ENCODE results near the gene RPL7L1. TPM values are rescaled to one million over a fixed set of nuclear protein-coding genes. Genes with fewer than 3 reads are reported as not detected.
A peak's percentile ranks its signal among the peaks of the same experiment; 100 is the strongest.
"Not testable (repeated sequence)": the region's sequence is repeated elsewhere in the genome, so short reads cannot be mapped to it uniquely, and the experiment has no call there.

The RPL7L1 gene
- total RNA-seq, 1 donor from 2014 or later = 44.5 TPM

DNA sequence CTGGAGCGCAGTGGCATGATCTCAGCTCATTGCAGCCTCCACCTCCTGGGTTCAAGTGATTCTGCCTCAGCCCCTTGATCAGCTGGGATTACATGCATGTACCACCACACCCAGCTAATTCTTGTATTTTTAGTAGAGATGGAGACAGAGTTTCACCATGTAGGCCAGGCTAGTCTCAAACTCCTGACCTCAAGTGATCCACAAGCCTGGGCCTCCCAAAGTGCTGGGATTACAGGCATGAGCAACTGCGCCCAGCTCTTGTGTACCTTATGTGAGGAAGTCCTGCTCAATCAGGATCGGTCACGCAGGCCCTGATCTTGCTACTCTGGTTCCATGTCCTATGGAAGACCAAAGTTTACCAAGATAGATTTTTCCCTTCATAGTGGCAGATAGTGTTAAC lies 8.8 kb downstream of the RPL7L1 start:
- intact Hi-C loops (cut with DNase I) = loop anchor here (10.0 kb wide), 1 partner anchor 1103 kb away; the partner anchor contains the start of genes PRICKLE4 and TOMM6
- DNase-seq (ENCODE audit: missing footprints); ATAC-seq: not testable (repeated sequence)

DNA sequence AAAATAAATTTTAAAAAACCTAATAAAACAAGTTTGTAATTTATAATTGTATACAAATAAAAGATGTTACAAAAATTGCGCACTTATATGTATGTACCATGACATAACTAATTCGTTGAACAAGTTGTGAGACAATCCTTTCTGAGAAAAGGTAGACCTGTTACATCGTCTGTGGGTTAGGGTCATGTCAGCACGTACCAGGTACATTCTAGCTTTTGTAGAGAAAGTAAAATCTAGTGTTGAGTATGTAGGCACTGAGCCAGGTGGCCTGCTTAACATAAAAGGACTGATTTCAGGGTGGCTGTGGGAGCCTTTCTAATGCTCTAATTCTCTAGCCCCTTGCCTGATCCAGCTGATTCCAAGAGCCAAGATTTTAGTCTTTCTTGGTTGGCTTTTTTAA lies 10.4 kb downstream of the RPL7L1 start:
- no peak for DNase-seq (ENCODE audit: missing footprints)
- intact Hi-C loops (cut with DNase I) = loop anchor here (5.0 to 10.0 kb wide), 2 partner anchors 228 to 1105 kb away; partner anchors contain the start of genes PRICKLE4 and TOMM6

DNA sequence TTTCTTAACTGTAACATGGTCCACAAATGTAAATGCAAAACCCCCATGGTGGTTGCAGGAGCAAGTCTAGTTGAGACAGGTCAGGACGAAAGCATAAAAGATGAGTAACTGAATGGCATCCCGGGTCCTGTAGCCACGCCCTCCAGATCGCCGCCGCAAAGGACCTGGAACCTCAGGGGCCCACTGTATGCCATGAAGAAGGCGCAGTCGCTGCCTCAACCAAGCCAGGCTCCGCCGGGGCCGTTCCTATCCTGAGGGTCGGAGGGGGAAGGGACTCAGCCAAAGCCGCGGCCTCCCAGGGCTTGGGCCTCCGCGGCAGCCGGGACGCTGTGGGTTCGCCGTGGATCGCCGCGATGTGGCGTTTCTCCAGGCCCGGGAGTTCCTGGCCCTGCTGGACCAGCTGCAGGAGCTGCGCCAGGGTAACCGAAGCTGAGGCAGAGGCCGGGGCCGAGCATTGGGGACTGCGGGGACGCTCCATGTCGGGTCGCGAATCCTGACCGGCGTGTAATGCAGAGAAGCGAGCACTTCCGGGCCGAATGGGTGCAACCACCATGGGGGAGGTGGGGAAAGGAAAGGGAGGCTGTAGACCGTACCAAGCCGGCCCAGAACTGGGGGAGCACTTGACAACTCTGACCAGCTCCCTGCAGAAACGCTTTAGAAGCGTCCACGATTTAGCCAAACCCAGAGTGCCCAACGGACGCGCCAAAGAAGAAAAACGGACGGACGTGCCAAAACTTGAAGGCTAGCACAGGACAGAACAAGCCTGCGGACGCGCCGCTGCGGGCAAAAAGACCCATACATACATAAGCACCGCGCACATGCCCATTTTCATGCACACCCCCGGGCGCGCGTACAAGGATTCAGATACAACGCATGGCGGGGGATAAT lies 11.1 kb downstream of the RPL7L1 start:
- DNase-seq (ENCODE audit: missing footprints) (peak; percentile 94), ATAC-seq (peak; percentile 99)
- intact Hi-C loops (cut with DNase I) = loop anchor here (5.0 kb wide), 1 partner anchor 228 kb away; no protein-coding TSS in a partner anchor

More for the DNA sequence above, 10.4 kb downstream of the RPL7L1 start:
- ATAC-seq = no peak

DNA sequence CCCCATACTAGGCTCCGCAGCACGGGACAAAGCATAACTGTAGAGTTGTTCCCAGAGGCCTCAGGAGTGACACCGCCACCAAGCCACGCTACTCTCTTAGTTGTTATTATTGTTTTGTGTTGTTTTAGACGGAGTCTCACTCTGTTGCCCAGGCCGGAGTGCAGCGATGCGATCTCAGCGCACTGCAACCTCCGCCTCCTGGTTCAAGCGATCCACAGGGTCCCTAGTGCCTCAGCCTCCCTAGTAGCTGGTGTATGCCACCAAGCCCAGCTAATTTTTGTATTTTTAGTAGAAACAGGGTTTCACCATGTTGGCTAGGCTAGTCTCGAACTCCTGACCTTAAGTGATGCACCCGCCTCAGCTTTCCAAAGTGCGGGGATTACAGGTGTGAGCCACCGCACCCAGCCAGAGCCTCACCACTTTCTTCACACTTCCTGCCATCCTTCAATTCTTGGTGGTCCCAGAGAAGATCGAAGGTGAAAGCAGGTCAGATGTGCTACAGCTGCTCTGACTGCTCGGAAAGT lies 11.8 kb downstream of the RPL7L1 start:
- intact Hi-C loops (cut with DNase I) = loop anchor here (5.0 kb wide), 1 partner anchor 229 kb away; no protein-coding TSS in a partner anchor
- no peak for DNase-seq (ENCODE audit: missing footprints)
- ATAC-seq = peak; percentile 7

DNA sequence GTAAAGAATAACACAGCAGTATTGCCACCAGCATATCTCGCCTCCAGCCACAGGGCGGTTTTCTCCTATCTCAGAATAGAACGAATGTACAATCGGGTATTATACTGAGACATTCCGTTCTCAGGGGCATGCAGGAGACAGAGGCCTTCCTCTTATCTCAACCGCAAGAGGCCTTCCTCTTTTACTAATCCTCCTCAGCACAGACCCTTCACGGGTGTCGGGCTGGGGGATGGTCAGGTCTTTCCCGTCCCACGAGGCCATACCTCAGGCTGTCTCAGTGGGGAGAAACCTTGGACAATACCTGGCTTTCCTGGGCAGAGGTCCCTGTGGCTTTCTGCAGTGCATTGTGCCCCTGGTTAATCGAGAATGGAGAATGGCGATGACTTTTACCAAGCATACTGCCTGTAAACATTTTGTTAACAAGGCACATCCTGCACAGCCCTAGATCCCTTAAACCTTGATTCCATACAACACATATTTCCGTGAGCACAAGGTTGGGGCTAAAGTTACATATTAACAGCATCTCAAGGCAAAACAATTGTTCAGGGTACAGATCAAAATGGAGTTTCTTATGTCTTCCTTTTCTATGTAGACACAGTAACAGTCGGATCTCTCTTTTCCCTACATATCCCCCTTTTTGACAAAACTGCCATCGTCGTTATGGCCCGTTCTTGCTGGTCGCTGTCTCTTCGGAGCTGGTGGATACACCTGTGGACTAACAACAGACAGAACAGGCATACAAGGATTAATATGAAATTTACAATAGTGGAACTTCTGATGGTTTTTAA lies 14.8 kb downstream of the RPL7L1 start:
- intact Hi-C loops (cut with DNase I) = loop anchor here (5.0 kb wide), 1 partner anchor 232 kb away; no protein-coding TSS in a partner anchor
- DNase-seq (ENCODE audit: missing footprints); ATAC-seq: not testable (repeated sequence)

DNA sequence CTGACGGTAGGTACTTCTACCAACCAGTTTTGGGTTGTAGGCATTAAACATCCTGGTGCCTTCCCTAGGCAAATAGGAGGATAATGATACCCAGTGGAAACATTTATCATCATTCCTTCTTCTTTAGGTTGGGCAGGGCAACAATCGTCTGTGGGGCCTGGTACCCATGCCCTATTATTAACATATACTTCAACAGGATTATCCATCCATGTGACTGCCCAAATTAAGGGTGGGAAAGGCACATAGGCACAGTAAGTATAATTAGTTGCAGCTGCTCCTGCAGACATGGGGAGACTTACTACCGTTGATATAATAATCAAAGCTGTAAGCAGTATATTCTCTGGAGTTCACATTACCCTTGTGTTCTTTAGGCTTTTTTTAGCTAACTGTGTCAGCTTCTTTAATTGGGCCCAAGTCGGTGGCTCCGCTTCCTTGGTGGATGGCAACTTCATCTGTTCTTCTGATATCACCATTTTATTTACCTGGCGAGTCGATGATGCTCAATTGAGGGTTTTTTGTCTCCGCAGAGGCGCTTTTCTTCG lies 16.8 kb downstream of the RPL7L1 start:
- ATAC-seq (no peak), DNase-seq (ENCODE audit: missing footprints) (no peak)
- intact Hi-C loops (cut with DNase I) = loop anchor here (5.0 kb wide), 1 partner anchor 169 kb away; no protein-coding TSS in a partner anchor

DNA sequence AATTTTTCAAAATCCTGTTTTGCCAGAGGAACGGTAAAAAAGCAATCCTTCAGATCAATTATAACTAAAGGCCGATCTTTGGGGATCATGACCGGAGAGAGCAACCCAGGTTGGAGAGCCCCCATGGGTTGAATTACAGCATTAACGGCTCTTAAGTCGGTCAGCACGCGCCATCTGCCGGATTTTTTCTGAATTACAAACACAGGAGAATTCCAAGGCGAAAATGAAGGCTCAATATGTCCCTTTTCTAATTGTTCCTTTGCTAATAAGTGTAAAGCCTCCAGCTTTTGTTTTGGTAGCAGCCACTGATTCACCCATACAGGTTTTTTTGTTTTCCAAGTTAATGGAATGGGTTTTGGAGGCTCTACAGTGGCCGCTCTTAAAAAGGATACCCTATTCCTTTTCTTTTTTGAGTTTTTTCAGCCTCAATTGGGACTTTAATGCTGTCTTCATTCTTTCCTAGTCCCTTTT lies 19.5 kb downstream of the RPL7L1 start:
- DNase-seq (ENCODE audit: missing footprints) (peak; percentile 79), ATAC-seq (no peak)
- intact Hi-C loops (cut with DNase I) = loop anchor here (5.0 kb wide), 1 partner anchor 172 kb away; no protein-coding TSS in a partner anchor

DNA sequence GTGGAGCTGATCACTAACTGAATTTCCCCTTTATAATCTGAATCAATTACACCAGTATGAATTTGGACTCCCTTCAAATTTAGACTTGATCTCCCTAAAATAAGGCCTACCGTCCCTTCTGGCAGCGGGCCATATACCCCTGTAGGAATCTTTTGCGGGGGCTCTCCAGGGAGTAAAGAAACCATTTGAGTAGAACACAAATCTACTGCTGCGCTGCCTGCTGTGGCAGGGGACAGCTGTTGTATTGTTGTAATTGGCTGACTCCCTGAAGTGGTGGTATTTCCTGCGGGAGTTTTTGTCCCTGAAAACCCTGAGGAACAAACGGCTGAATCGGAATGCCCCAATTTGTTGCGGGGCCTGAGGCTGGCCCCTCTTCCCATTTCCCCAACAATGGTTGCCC lies 20.5 kb downstream of the RPL7L1 start:
- ATAC-seq = no peak
- DNase-seq (ENCODE audit: missing footprints) = no peak
- intact Hi-C loops (cut with DNase I) = loop anchor here (5.0 kb wide), 4 partner anchors 82 to 227 kb away; partner anchors contain the start of genes KLC4, MRPL2 and PPP2R5D

DNA sequence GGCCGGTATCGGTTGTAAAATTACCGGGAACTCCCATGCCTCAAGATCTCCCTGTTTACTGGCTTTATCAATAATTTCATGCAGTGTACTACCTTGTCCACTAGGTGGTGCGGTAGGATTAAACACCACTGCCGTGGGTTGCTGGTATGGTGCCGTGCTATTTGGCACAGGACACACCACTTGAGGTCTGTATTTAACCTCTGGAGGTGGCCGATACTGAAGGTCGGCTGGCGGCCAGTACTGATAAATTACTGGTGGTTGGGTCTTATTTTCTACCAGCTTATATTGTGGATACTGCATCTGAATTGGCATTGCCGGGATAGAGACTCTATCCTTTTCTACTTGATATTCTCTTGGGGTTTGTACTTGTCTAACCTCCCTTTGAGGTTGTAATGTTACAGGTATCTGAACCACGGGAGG lies 22.1 kb downstream of the RPL7L1 start:
- DNase-seq (ENCODE audit: missing footprints) (peak; percentile 89), ATAC-seq (peak; percentile 97)
- intact Hi-C loops (cut with DNase I) = loop anchor here (1.0 to 5.0 kb wide), 4 partner anchors 81 to 242 kb away; partner anchors contain the start of genes KLC4, MRPL2 and PPP2R5D

DNA sequence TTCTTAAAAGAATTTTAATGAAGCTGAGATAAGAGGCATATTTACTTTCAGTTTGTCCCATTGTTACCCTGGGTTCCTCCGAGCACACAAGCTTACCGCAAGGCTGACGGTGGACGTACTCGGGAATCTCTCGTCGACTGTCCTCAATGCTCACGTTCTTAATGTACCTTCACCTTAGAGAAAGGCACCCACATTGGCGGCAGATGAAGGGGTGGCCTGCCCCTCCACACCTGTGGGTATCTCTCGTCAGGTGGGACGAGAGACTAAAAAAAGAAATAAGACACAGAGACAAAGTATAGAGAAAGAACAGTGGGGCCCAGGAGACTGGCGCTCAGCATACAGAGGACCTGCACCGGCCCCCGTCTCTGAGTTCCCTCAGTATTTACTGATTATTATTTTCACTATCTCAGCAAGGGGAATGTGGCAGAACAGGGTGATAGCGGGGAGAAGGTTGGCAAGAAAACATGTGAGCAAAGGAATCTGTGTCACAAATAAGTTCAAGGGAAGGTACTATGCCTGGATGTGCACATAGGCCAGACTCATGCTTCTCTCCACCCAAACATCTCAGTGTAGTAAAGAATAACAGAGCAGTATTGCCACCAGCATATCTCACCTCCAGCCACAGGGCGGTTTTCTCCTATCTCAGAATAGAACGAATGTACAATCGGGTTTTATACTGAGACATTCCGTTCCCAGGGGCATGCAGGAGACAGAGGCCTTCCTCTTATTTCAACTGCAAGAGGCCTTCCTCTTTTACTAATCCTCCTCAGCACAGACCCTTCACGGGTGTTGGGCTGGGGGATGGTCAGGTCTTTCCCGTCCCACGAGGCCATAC lies 23.2 kb downstream of the RPL7L1 start:
- intact Hi-C loops (cut with DNase I) = loop anchor here (5.0 kb wide), 3 partner anchors 80 to 225 kb away; partner anchors contain the start of genes KLC4, MRPL2 and PPP2R5D
- ATAC-seq; DNase-seq (ENCODE audit: missing footprints): not testable (repeated sequence)

DNA sequence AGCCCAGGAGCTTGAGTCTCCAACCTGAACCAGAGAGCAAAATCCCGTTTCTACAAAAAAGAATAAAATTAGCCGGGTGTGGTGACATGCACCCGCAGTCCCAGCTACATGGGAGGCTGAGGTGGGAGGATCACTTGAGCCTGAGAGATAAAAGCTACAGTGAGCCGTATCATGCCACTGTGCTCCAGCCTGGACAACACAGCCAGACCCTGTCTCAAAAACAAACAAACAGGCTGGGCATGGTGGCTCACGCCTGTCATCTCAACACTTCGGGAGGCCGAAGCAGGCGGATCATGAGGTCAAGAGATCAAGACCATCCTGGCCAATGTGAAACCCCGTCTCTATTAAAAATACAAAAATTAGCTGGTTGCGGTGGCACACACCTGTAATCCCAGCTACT lies 25.1 kb downstream of the RPL7L1 start:
- intact Hi-C loops (cut with DNase I) = loop anchor here (5.0 kb wide), 3 partner anchors 78 to 223 kb away; partner anchors contain the start of genes KLC4, MRPL2 and PPP2R5D
- DNase-seq (ENCODE audit: missing footprints) = no peak
- no peak for ATAC-seq

DNA sequence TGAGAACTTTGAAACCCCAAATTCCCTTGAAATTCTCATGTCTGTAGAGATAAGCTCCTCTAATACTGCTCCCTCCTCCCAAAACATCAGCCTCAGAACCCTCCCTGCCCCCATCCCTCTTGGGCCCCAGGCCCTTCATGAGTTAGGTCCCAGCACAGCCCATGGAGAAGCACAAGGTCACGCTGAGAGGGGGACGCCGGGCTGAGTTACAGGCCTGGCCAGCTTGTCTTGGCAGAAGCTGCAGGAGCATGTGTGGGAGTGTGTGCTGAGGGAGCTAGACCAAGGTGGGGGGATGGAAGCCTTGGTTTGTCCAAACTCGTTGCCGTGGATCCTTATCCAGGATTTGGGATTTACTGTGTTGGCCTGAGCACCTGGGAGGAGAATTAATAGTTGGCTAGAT lies 27.9 kb downstream of the RPL7L1 start:
- DNase-seq (ENCODE audit: missing footprints) (no peak), ATAC-seq (peak; percentile 71)
- intact Hi-C loops (cut with DNase I) = no loop called here

DNA sequence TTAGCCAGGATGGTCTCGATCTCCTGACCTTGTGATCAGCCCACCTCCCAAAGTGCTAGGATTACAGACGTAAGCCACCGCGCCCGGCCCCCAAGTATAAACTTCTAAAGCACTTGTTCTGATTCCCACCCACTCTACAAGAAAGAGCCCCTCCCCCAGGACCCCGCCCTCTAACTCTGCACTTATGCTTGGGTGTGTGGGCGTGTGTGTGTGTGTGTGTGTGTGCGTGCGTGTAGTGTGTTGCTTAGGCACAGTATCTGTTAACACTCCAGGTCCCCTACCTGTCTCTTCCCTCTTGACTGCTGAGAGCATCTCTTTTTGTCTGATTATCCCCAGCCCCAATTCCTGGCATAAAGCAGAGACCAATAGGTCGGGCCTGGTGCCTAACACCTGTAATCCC lies 30.4 kb downstream of the RPL7L1 start:
- intact Hi-C loops (cut with DNase I) = no loop called here
- no peak for DNase-seq (ENCODE audit: missing footprints)
- no peak for ATAC-seq

DNA sequence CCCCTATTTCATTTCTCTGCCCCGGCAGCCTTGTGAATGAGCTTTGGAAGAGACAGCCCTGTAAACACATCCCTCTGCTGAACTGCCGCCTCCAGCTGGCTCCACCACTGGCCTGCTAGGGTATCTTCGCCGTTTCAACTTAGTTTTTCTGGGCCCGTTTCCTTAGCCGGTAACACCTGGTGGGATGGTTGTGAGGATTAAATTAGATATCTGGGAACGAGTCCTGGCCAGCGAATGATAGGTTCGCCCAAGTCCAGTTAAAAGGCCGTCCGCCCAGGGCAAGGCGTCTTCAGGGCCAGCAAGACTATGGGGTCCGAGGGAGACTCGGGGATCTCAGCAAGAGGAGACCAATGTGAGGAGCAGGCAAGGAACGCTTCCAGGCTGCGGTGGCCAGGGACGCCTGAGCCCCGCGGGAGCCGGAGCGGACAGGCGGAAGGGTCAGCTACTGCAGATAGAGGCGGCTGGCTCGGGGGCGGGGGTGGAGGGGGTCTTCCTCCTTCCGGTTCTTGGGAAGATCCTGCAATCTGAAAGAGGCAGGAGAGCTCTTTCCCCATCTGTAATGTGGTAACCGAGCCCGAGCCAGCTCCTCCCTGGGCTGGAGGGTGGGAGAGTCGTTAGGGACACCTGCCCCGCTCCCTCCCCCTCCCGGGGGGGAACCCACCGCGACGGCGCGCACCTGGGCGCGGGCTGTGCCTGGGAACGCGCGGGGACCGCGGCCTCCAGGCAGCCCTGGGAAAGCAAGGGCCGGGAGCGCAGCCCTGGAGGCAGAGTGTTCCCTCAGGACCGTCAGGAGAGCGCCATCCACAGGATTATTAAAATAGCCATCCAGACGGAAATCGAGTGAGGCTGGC lies 32.0 kb downstream of the RPL7L1 start:
- no peak for ATAC-seq
- DNase-seq (ENCODE audit: missing footprints) = no peak
- intact Hi-C loops (cut with DNase I) = no loop called here

DNA sequence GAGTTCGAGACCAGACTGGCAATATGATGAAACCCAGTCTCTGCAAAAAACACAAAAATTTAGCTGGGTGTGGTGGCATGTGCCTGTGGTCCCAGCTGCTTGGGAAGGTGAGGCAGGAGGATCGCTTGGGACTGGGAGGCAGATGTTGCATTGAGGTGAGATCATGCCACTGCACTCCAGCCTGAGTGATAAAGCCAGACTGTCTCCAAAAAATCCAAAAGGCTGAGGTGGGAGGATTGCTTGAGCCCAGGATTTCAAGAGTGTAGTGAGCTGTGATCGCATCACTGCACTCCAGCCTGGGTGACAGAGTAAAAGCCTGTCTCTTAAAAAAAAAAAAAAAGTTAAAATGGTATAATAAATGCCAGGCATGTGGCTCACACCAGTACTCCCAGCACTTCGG lies 35.1 kb downstream of the RPL7L1 start:
- ATAC-seq = no peak
- intact Hi-C loops (cut with DNase I) = no loop called here
- no peak for DNase-seq (ENCODE audit: missing footprints)

DNA sequence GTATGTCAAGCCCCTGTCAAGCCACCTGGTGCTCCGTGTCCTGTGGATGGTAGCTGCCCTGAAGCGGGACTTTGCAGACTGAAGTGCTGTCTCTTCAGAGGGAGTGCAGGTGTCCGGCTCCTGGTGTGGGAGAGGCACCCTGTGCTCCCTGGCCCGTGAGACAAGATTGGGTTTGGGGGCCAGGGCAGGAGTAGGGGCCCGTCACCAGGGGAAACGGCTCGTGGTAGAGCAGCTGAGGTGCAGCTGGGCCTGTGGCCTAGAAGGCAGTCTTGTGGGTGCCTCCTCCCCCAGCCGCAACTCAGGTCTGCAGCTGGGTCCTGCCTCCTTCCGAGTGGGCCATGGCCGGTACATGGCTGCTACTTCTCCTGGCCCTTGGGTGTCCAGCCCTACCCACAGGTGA lies 36.3 kb downstream of the RPL7L1 start, which contains the start of gene PTCRA:
Gene PTCRA, plus strand, starts transcription at position 322 of the 400 bp plus-strand sequence. Its CDS starts 17 bp downstream, at position 339.
- intact Hi-C loops (cut with DNase I) = no loop called here
- DNase-seq (ENCODE audit: missing footprints) = no peak
- ATAC-seq = no peak
